Measurements from ENCODE around the gene OSER1. TPM values are rescaled to one million over a fixed set of nuclear protein-coding genes. Genes with fewer than 3 reads are reported as not detected.

OSER1 gene
- polyA plus RNA-seq, 3 donors: 42.3 to 89.1 (median 45.1) TPM

- no peak overlapping the region for H3K9ac ChIP-seq (ENCODE audit: insufficient read depth, low read length, poor library complexity, severe bottlenecking)
- H3K4me2 ChIP-seq (replicated peaks; ENCODE audit: extremely low read depth, low read length, poor library complexity, severe bottlenecking): no peak overlapping the region
- TF ChIP-seq CTCF (IDR thresholded peaks at IDR 0.05): no peak
- no peaks in the 10 kb centered on the region for H3K36me3 ChIP-seq (replicated peaks in 1 of 2; ENCODE audit: control insufficient read depth in 1 of 2, insufficient read depth in 2 of 2, low read length in 2 of 2)
- no peak overlapping the region for H2AFZ ChIP-seq (ENCODE audit: insufficient read depth, low read depth, low read length, poor library complexity, severe bottlenecking)
- peak overlapping the region in 1 of 2 donors; percentile 56 for H3K4me3 Mint-ChIP-seq
- H3K36me3 Mint-ChIP-seq: no peaks in the 10 kb centered on the region
- WGBS (ENCODE audit: insufficient coverage): 22% methylated on average over 13 of the region's 14 CpGs
- H3K4me1 Mint-ChIP-seq: peaks cover 20% of the 10 kb centered on the region
- no peak overlapping the region for H3K27ac Mint-ChIP-seq
- peaks cover 0 to 2% (median 0%) of the 10 kb centered on the region in 7 donors for H3K9me3 Mint-ChIP-seq
- peaks cover 4 to 11% of the 10 kb centered on the region in 2 donors for H3K4me1 ChIP-seq (ENCODE audit: control insufficient read depth in 1 of 2, insufficient read depth in 2 of 2, low read length in 2 of 2)
- H4K20me1 ChIP-seq (ENCODE audit: insufficient read depth, low read length): no peaks in the 10 kb centered on the region
- DNase-seq: no peak
- H3K4me3 ChIP-seq (replicated peaks in 1 of 3; ENCODE audit: low read depth in 2 of 3, low read length in 3 of 3): no peak overlapping the region
- peaks cover 36 to 56% (median 43%) of the 10 kb centered on the region in 3 donors for H3K27me3 Mint-ChIP-seq (ENCODE audit: low read depth in 3 of 3)
- intact Hi-C loops (cut with micrococcal nuclease): loop anchor here in 1 of 2 donors (10.0 kb wide), 1 partner anchor 72 kb away; no protein-coding TSS in a partner anchor
- no peak overlapping the region for H3K27ac ChIP-seq (ENCODE audit: low read depth in 1 of 2, low read length in 2 of 2)
- no peaks in the 10 kb centered on the region for H3K79me2 ChIP-seq (ENCODE audit: insufficient read depth, low read length)
- peaks cover 21 to 43% of the 10 kb centered on the region in 2 donors for H3K27me3 ChIP-seq (ENCODE audit: control insufficient read depth in 2 of 2, insufficient read depth in 2 of 2, low read length in 2 of 2)
- H3K9me3 ChIP-seq (replicated peaks in 1 of 2; ENCODE audit: control insufficient read depth in 1 of 2, insufficient read depth in 1 of 2, low read length in 2 of 2): peaks cover 0 to 12% of the 10 kb centered on the region in 2 donors
Measured at GRCh38 chr20:44186674-44187053, 23.9 kb downstream of the OSER1 start.

GRCh38 chr20:44186201-44186600, 24.4 kb downstream of the OSER1 start:
- DNase-seq: no peak
- Histone ChIP-seq H3K9me3 (replicated peaks in 1 of 2; ENCODE audit: control insufficient read depth in 1 of 2, insufficient read depth in 1 of 2, low read length in 2 of 2) (peaks cover 0 to 12% of the 10 kb centered on the region in 2 donors), H3K27ac (ENCODE audit: low read depth in 1 of 2, low read length in 2 of 2) (no peak overlapping the region), H3K4me1 (ENCODE audit: control insufficient read depth in 1 of 2, insufficient read depth in 2 of 2, low read length in 2 of 2) (peaks cover 4 to 11% of the 10 kb centered on the region in 2 donors), H3K79me2 (ENCODE audit: insufficient read depth, low read length) (no peaks in the 10 kb centered on the region), H3K27me3 (ENCODE audit: control insufficient read depth in 2 of 2, insufficient read depth in 2 of 2, low read length in 2 of 2) (peaks cover 21 to 45% of the 10 kb centered on the region in 2 donors), H3K4me2 (replicated peaks; ENCODE audit: extremely low read depth, low read length, poor library complexity, severe bottlenecking) (no peak overlapping the region), H2AFZ (ENCODE audit: insufficient read depth, low read depth, low read length, poor library complexity, severe bottlenecking) (no peak overlapping the region), H3K36me3 (replicated peaks in 1 of 2; ENCODE audit: control insufficient read depth in 1 of 2, insufficient read depth in 2 of 2, low read length in 2 of 2) (no peaks in the 10 kb centered on the region), H3K4me3 (replicated peaks in 1 of 3; ENCODE audit: low read depth in 2 of 3, low read length in 3 of 3) (no peak overlapping the region), H4K20me1 (ENCODE audit: insufficient read depth, low read length) (no peaks in the 10 kb centered on the region), H3K9ac (ENCODE audit: insufficient read depth, low read length, poor library complexity, severe bottlenecking) (no peak overlapping the region)
- H3K9me3 Mint-ChIP-seq: peaks cover 0 to 2% (median 0%) of the 10 kb centered on the region in 7 donors
- peaks cover 20% of the 10 kb centered on the region for H3K4me1 Mint-ChIP-seq
- TF ChIP-seq CTCF (IDR thresholded peaks at IDR 0.05): no peak
- H3K36me3 Mint-ChIP-seq: no peaks in the 10 kb centered on the region
- intact Hi-C loops (cut with micrococcal nuclease): loop anchor here in 1 of 2 donors (10.0 kb wide), 1 partner anchor 71 kb away; no protein-coding TSS in a partner anchor
- H3K27ac Mint-ChIP-seq: no peak overlapping the region
- peaks cover 40 to 60% (median 46%) of the 10 kb centered on the region in 3 donors for H3K27me3 Mint-ChIP-seq (ENCODE audit: low read depth in 3 of 3)
- H3K4me3 Mint-ChIP-seq: peak overlapping the region in 1 of 2 donors; percentile 56
- WGBS (ENCODE audit: insufficient coverage): 95% methylated on average over 14 of the region's 14 CpGs
